HG03521 (cell line): ENCODE data around the gene IER5L.

Experiments
- ATAC-seq: cut with Tn5 transposase; IDR thresholded peaks from one replicate; pipeline ENCODE4 v1.9.1; 2021; ENCODE audit warnings: mild to moderate bottlenecking, moderate library complexity; ENCODE audit not compliant: unreplicated experiment

IER5L gene

DNA sequence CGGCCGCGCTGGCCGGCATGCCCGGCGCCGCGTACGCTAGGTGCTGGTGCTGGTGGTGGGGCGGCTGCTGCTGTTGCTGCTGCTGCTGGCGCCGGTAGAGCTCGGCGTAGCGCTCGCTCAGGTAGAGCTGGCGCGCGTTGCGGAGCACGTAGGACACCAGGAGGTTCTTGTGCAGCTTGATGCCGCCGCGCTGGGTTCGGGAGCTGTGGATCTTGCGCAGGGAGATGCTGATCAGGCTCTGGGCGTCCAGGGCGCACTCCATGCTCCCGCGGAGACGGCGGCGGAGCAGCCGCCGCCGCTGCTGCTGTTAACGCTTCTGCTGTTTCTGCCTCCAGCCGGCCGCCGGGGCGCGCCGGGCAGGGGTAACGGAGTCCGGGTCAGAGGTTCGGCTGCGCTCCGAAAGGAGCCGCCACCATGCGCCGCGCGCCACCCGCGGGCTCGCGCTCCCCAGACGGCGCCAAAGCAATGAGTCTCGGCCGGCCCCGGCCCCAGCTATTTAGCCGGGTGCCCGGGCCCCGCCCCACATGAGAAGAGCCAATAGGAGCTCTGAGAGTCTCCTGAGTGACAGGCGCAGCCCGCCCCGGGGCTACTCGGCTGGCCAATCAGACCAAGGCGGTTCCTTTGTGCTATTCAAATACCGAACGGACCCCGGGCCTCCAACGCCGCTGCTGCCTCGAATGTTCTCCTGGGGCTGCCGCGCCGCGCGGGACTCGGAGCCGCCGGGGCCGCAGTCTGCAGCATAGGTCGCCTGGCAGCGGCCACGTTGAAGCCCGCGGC is at the start of gene IER5L:
Gene IER5L, minus strand, starts transcription at position 471 of the 777 bp plus-strand sequence. Its CDS starts 209 bp downstream, at position 262.
- peak; percentile 72 for ATAC-seq

DNA sequence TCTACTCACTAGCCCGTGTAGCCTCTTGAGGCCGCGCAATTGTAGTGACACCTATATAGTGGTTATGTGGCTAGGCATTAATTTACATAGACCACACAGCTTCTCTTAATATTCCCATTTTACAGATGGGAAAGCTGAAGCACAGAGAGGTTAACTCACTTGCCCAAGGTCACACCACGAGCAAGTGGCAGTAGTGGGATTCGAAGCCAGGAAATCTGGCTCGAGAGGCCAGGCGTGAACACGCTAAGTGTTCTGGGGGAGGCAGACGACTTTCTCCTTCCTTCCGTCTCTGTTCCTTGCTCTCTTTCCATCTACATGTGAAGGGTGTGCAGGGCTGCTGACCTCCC is 49.8 kb upstream of the IER5L start:
- ATAC-seq: no peak

DNA sequence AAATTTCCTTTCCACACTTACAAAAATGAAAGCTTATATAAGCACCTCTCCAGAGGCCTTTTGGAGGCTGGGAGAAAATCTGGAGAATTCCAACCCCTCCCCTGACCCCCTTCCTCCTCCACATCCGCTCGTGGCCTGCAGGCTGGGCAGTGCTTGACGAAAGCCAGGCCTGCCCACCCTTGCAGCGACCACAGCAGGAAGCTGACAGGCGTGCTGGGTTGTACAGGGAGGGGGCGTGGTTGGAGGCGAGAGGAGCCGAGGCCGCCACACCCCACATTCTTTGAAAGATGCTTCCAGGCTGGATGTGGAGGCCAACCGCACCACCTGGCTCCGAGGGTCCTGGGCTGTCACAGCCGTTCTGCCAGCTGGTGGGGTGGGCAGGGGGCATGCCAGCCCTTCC is 47.8 kb upstream of the IER5L start:
- no peak for ATAC-seq

DNA sequence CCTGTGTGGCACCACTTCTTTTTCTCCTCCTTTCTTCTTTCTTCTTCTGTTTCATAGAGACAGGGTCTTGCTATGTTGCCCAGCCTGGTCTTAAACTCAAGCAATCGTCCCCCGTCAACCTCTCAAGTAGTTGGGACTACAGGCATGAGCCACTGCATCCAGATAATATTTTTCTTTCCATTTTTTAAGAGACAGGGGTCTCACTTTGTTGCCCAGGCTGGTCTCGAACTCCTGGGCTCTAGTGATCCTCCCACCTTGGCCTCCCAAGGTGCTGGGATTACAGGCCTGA is 47.4 kb upstream of the IER5L start:
- no peak for ATAC-seq

DNA sequence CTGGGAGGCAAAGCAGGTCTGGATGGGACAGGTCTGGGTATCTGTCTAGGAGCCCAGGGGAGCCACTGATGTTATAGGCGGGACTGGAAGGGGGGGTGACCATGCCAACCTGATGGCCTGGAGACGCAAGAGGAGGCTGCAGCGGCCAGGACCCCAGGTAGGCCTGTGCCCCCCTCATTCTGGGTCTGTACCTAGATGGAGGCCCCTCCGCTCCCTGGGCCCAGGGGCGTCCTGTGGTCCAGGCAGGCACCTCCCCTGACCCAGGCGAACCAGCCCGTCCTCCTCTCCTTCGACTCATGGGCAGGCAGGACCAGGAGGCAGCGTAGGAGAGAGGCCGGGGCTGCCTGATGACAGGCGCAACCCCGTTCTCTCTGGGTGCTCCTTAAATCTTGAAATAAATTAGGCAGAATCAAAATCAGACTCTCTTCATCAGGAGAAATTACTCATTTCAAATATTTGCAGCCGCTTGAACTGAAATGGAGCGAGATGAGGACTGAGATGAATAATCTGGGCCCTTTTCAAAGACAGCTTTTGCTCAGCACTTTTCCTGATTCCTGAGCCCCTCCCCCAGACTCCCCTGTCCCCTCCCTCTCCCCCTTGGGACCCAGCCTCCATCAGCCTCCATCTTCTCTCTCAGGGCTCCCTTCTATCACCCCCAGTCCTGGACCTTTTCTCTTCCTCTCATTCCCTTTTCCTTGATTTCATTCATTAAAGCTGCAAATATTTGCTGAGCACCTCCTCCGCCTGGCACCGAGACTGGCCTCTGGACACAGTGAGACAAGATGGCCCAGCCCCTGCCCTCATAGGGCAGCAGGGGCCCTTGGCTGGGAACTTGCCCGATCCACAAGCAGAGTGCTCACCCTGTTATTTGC is 46.8 kb upstream of the IER5L start:
- no peak for ATAC-seq

DNA sequence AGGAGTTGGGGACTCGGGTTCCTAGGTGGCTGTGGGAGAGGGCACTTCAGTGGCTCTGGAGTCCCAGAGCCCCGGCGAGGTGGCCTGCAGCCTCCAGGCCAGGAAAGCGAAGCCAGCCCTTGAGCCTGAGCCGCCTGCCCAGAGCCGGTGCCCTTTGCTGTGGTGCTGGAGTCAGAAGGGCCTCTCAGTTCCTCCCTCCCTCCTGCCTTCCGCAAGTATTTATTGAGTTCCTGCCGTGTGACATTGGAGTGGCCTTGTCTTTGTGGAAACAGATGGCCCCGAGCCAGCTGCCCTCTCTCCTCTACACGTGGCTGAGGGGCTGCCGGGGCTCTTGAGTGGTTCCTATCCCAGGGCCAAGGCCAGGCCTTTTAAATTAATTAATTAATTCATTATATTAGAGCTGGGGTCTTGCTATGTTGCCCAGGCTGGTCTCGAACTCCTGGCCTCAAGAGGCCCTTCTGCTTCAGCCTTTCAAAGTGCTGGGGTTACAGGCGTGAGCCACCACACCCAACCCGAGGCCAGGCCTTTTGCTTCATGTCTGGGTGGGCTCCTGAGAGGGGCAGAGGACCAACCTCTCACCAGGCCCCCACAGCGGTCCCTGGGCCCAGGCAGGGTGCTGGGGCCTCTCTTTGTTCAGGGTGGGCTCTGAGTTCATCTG is 45.6 kb upstream of the IER5L start:
- ATAC-seq: no peak

DNA sequence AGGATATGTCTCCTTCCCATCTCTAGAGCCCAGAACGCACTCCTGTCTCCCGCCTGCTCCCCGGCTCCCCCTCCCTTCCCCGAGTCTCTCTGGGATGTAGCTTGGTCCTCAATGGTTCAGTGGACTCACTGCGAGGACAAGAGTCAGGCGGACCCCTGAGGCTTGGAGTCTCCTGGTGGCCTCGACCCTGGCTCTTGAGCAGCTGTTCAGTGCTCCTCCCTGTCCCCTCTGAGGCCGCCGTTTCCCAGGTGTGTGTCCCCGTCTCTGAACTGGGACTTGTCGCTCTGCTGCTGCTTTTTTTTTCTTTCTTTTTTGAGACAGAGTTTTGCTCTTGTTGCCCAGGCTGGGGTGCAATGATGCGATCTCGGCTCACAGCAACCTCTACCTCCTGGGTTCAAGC is 44.8 kb upstream of the IER5L start:
- no peak for ATAC-seq

DNA sequence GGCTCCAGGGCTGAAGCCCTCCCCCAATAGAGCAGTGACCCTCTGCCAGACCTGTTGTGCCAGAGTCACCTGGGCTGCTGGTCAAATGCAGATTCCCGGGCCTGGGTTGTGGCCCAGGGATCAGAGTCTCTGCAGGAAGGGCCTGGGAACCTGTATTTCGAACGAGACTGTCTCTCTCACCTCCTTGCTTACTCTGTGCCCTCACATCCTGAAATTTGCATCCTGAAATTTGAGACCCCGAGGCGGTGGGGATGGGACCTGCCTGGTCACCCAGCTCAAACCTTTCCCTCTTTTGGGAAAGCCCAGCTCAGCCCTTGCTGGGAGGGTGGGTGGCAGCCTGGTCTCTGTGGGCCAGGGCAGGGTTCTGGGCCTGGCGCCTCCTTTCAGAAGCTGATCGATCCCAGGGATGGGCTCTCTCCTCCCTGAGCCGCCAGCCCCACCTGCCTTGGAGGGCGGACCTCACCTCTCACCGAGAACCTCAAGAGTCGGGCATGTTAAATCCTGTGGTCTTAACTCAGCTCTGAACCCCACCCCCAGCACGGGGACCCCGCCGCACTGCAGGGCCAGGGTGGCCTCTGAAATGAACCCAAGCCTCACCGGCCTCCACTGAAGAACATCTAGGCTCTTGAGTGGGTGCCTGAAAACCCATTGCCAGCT is 44.0 kb upstream of the IER5L start:
- no peak for ATAC-seq

DNA sequence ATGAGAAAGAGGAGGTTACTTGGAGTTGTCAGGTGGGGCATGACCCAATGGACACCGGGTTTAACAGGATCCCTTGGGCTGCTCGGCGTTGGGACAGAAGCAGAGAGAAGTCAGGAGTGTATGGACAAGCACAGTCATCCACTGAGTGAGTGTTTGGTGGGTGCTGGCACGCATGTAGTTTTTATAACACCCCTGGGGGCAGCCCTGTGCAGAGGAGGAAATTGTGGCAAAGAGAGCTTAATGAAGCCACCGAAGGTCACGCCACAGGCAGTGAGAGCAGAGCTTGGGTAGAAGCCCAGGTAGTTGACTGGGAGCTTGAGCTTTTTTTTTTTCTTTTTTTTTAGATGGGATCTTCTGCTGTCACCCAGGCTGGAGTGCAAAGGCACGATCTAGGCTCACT is 43.2 kb upstream of the IER5L start:
- ATAC-seq: no peak

DNA sequence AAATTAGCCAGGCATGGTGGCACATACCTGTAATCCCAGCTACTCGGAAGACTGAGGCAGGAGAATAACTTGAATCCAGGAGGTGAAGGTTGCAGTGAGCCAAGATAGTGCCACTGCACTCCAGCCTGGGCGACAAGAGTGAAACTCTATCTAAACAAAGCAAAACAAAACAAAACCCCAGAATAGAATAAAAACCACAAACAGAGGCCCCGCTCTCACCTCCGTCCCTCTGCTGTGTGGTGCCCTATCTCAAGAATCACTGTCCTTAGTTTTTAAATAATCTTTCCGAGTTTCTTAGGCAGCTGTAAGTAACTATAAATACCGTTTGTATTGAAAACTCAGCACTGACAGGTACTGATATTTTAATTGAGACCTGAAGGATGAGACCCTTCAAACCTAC is 42.7 kb upstream of the IER5L start:
- ATAC-seq: no peak

DNA sequence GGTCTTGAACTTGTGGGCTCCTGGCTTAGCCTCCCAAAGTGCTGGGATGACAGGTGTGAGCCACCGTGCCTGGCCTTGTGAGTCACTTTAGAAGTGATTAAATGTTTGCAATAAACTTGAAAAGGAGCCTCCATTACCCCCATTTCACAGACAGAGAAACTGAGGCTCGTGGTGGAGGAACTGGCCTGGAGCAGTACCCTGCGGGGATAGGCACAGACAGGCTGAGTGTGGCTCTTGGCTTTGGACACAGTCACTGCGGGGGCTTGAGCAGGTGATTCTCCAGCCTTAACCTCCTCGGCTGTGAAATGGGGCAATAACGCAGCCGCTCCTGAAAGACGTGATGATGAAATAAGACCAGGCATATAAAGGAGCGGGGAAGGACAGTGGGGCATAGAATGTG is 40.9 kb upstream of the IER5L start:
- ATAC-seq: no peak

DNA sequence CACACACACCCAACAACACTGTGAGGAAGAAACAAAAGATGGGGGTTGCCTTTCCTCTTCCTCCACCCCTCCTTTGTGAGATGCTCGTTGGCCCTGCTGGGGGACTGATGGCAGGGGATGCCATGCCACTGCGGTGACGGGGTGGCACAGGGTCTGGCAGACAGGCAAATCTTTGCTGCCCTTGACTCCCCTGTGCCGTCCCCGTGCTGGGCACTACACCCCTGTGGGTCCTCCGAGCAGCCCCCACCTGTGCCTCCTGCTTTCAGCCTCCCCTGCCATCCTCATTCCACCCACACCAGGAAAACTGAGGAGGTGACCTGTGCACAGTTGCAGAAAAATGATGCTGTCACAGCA is 40.2 kb upstream of the IER5L start:
- no peak for ATAC-seq

DNA sequence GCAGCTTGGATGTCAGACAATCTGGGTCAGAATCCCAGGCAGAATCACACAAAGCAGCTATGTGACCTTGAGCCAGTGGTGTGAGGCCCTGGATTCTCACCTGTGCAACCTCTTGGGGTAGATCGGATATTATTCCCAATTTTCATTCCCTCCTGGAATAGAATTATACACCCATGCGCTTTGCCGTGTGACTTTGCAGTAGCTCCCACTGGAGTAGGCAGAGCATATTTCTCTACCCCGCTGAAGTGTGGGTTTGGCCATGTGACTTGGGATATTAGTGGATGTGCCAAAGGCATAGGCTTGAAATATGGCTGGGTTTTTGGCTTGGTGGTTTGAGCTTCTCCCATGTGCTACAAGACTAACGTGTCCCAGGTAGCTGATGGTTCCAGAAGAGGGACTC is 35.5 kb upstream of the IER5L start:
- ATAC-seq: no peak

DNA sequence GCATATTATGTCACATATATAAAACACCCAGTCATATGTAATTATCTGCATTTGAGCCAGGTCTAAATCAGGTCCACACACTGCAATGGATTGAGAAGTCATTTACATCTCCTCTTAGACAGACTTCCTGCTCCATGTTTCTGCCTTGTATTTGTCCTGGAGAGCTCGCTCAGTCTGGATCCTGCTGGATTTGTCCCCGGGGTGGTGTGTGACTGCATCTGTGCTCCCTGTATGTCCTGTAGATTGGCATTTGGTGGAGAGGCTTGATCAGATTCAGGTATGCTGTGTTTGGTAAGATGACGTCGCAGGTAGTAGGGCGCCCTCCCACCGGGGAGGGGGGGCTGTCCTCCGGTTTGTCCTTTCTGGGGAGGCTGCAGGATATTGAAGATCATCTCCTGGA is 33.6 kb upstream of the IER5L start:
- ATAC-seq: no peak

DNA sequence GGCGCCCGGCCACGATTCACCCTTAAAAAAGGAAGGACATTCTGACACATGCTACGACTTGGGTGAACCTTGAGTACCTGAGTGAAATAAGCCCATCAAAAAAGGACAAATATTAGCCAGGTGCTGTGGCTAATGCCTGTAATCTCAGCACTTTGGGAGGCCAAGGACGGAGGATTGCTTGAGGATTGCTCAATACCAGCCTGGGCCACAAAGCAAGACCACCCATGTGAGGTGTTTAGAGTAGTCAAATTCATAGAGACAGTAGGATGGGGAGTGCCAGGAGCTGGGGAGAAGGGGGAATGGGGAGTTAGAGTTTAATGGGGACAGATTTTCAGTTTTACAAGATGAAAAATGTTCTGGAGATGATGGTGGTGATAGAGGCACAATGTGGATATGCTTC is 32.1 kb upstream of the IER5L start:
- no peak for ATAC-seq

DNA sequence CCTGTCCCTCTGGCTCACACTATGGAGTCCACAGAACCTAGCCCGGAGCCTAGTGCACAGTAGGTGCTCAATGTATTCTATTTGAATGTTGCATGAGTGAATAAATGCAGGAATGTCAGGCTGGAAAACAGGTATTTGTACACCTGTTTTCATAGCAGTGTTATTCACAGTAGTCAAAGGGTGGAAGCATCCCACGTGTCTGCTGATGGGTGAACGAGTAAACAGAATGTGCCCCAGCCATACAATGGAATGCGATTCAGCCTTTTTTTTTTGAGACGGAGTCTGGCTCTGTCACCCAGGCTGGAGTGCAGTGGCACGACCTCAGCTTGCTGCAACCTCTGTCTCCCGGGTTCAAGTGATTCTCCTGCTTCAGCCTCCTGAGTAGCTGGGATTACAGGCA is 31.5 kb upstream of the IER5L start:
- ATAC-seq: no peak

DNA sequence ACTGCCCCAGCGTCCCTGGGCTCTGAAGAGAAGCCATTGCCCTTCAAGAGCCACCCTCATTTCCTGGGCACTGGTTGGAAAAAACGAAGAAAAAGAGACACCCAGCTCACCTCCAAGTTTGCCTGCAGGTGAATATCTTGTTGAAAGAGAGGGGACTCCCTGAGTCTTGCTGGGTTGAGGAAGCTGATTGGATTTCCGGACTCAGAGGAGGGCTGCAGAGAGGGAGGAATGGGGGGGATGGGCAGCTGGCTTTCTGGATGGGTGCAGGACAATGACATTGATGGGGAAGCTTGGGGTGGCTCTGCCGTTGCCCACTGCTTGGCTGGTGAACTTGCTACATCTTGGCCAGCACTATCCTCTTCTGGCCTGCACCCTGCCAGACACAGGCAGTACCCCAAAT is 31.0 kb upstream of the IER5L start:
- ATAC-seq: no peak

DNA sequence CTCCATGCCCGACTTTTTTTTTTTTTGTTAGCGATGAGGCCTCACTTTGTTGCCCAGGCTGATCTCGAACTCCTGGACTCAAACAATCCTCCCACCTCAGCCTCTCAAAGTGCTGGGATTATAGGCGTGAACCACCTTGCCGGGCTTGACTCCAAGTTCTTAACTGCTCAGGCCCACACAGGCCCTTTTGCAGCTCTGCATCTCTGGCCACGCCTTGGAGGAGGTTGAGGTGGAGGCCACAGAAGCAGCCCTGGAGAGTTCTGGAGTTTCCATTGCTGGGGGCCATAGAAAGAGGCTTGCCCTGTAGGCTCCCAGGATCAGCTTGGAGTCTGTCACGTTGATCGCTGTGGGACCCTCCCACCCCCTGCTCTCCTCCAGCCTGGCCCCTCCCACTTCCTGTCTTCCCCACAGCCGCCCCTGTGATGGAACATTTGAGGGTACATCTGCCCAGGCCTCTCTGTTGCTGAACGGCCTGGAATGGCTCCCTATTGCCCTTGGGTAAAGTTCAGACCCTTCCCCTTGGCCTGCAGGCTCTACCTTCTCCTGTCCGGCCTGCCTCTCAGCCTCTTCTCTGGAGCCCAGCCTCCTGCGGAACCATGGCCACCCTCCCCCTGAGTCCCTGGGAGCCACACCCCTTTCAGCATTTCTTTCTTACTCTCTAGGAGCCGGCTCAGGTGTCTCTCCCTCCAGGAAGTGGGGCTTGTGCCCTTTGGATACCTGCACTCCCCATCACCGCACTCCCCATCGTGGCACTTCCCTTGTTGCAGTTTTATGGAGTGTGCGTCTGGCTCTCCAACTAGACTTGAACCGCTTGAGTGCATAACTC is 30.4 kb upstream of the IER5L start:
- ATAC-seq: no peak

DNA sequence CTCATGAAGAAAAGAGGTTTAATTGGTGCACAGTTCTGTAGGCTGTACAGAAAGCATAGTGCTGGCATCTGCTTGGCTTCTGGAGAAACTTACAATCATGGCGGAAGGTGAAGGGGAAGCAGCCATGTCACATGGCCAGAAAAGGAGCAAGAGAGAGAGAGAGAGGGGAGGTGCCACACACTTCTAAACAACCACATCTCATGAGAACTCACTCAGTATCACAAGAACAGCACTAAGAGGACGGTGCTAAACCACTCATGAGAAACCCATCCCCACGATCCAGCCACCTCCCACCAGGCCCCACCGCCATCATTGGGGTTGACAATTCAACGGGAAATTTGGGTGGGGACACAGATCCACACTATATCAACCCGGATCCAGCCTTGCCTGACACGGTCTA is 28.8 kb upstream of the IER5L start:
- no peak for ATAC-seq

DNA sequence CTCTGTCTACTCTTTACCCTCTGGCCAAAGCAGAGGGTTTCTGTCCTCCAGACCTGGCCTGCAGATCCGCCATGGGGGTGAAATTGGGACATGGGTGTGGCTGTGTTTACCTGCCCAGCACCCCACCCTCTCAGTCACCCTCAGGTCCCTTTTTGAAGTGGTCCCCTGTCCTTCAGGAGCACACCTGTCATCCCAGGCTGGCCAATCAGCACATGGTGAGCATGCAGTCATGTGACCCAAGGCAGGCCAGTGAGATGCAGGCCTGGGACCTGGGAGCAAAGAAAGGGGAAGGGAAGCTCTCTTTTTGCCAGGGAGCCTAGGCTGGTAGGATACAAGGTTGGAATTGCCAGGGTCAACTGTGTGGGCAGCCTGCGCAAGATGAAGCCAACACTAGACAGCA is 28.3 kb upstream of the IER5L start:
- ATAC-seq: no peak

DNA sequence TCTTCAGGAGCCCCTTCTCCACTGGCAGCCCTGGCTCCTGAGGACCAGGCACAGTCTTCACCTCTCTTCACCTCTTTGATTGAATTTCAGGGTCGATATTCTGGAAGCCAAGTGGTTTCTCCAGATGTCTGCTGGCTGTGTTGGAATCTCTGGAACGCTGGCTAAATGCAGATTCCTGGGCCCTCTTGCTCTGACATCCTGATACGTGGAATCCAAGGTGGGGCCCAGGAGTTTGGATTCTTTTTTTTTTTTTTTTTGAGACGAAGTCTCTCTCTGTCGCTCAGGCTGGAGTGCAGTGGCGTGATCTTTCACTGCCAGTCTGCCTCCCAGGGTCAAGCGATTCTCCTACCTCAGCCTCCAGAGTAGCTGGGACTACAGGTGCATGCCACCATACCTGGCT is 26.8 kb upstream of the IER5L start:
- ATAC-seq: no peak
